Right atrium auricular region (tissue), 2 donors: Measurements from ENCODE around the gene VSTM4. TPM values are rescaled to one million over a fixed set of nuclear protein-coding genes. Genes with fewer than 3 reads are reported as not detected.
A peak's percentile ranks its signal among the peaks of the same experiment; 100 is the strongest.

Experiments used
- DNase-seq: peaks from one replicate; pipeline ENCODE4 v3.0.0-alpha.2; 2019; ENCODE audit warnings: low spot score
- H3K27ac ChIP-seq, 2 donors: fragments of 200-600 bp; sonication (generic); 1 replicate in 1 of 2; 2 replicates in 1 of 2; pipeline ENCODE4 v1.5.1; 2016 to 2019
- H3K27me3 ChIP-seq, 2 donors: fragments of 200-600 bp; sonication (generic); one replicate each; pipeline versions ENCODE4 v1.5.1 to v1.6.0; 2017 to 2019
- H3K36me3 ChIP-seq: fragments of 200-600 bp; sonication (generic); one replicate; pipeline ENCODE4 v1.5.1; 2016
- H3K4me1 ChIP-seq, 2 donors: fragments of 200-600 bp; sonication (generic); one replicate each; pipeline versions ENCODE4 v1.5.1 to v1.6.0; 2017 to 2019
- H3K4me3 ChIP-seq, 2 donors: fragments of 200-600 bp; sonication (generic); 1 replicate in 1 of 2; 2 replicates in 1 of 2; pipeline ENCODE4 v1.5.1; 2017 to 2019; ENCODE audit warnings: mild to moderate bottlenecking in 1 of 2, moderate library complexity in 1 of 2
- H3K9me3 ChIP-seq, 2 donors: fragments of 200-600 bp; sonication (generic); one replicate each; pipeline ENCODE4 v1.5.1; 2019
- CTCF ChIP-seq, 2 donors: fragments of 200-600 bp; sonication (generic); IDR thresholded peaks; one replicate each; pipeline ENCODE4 v1.5.1; 2019; ENCODE audit warnings: antibody characterized with exemption in 2 of 2
- total RNA-seq, 2 donors: library from RNA; depleted of rRNA; stranded (reverse); fragments of >200 nt; gene quantifications; one replicate each; pipeline ENCODE4 v1.1.0, GENCODE V29; 2016

Gene VSTM4
- total RNA-seq, 2 donors from 2014 or later = 17.6 to 22.7 TPM

- Histone ChIP-seq H3K4me1 (peaks cover 0 to 24% of the 10 kb centered on the region in 2 donors), H3K36me3 (no peaks in the 10 kb centered on the region), H3K27ac (no peak overlapping the region), H3K27me3 (no peaks in the 10 kb centered on the region), H3K9me3 (peaks cover 0 to 3% of the 10 kb centered on the region in 2 donors), H3K4me3 (no peak overlapping the region)
- no peak for DNase-seq
- TF ChIP-seq CTCF (IDR thresholded peaks at IDR 0.05) = no peak
Measured at GRCh38 chr10:49141541-49142332, 26.4 kb upstream of the VSTM4 start.

DNA sequence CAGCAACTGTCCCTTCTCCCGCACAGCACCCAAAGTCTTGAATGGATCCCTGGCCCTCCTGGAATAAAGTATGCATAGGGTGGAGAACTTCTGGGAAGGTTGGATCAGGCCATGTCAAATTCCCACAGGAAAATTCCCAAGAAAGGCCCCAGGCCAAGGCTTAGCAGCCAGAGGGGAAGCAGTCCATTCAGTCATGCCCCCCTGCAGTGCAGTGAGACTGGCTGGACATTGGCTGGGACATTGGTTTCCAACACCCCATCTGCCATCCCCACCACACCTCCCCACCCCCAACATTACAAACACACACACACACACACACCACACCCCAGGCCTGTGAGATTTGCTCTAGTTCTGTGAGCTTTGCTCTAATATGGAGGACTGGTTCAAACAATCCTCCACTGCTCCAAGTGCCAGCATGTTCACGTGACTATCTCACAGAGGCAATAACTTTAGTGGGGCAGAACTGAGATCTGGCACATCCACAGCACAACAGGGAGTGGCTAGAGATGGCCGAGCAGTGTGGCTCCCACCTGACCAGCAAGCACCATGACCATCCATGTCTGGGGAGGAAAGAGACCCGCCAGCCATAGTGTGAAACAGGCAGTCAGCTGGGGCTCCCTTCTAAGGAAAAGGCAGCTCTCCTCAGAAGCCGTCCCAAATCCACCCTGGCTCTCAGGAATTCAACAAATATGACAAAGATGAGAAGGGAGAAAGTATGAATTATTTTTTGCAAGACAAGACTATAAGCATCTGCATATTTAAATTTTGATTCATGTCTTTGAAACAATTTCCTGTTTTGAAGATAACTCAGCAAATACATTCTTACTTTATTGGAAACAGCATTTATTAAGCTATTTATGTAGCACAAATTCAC lies 25.2 kb upstream of the VSTM4 start:
- DNase-seq = no peak
- no peak for TF ChIP-seq CTCF (IDR thresholded peaks at IDR 0.05)
- Histone ChIP-seq H3K27me3 (no peaks in the 10 kb centered on the region), H3K9me3 (no peaks in the 10 kb centered on the region), H3K36me3 (no peaks in the 10 kb centered on the region), H3K4me1 (peaks cover 0 to 28% of the 10 kb centered on the region in 2 donors), H3K27ac (peak overlapping the region; percentile 15 to 70), H3K4me3 (no peak overlapping the region)

DNA sequence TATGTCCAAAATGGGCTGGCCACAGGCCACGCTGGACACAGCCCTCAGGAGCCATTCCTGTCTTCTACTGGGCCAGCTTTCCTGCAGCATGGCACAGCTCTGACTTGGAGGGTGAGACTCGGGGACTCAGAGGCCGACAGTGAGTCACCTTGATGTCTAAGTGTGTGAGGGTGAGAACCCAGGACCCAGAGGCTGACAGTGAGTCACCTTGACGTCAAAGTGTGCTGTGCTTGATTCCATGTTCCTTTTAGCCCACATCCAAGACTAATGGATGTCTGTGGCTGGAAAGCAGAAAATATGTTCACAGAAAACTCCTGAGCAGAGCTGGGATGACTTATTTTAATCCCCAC lies 24.5 kb upstream of the VSTM4 start:
- DNase-seq = no peak
- H3K9me3 ChIP-seq = no peaks in the 10 kb centered on the region
- H3K4me3 ChIP-seq = no peak overlapping the region
- H3K36me3 ChIP-seq = no peaks in the 10 kb centered on the region
- H3K27me3 ChIP-seq = no peaks in the 10 kb centered on the region
- peak overlapping the region; percentile 65 to 70 for H3K27ac ChIP-seq
- no peak for TF ChIP-seq CTCF (IDR thresholded peaks at IDR 0.05)
- peaks cover 0 to 35% of the 10 kb centered on the region in 2 donors for H3K4me1 ChIP-seq

DNA sequence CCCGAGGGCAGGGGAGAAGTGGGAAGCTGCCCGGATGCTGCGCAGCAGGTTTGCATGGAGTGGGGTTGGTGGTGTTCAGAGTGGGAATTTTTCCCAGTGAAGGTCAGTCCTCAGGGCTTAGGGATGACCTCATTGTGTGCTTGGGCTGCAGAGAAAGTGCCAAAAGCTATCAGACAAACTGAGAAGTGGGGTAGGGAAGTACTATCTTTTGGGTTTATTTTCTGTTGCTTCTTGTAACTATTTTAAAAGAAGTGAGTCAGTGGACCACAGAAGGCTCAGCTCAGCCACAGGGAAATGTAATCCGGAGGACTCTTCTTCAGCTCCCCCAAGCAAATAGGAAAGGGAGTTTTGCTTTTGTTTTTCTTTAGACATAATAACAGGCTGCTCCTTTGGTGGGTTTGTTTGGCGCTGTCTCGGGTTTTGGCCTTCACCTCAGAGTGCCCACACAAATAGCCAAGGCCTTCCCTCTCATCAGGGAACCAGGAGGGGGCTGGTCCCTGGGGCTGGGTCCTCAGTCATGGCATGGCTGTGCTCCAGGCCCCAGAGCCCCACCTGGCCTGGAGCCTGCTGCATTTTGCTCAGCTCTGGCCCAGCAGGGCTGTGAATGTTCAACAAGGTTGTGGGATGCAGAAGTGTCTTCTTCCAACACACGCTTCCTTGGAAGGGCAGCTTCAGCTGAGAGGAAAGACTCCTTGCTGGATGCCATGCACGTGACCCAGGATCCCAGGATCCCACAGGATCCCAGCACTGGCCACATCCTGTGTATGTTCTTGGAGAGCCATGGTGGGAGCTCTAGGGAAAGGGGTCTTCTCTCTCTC lies 23.9 kb upstream of the VSTM4 start:
- H3K4me3 ChIP-seq = no peak overlapping the region
- peaks cover 0 to 41% of the 10 kb centered on the region in 2 donors for H3K4me1 ChIP-seq
- DNase-seq = no peak
- H3K9me3 ChIP-seq = no peaks in the 10 kb centered on the region
- no peaks in the 10 kb centered on the region for H3K27me3 ChIP-seq
- no peaks in the 10 kb centered on the region for H3K36me3 ChIP-seq
- no peak for TF ChIP-seq CTCF (IDR thresholded peaks at IDR 0.05)
- peak overlapping the region; percentile 65 to 70 for H3K27ac ChIP-seq

DNA sequence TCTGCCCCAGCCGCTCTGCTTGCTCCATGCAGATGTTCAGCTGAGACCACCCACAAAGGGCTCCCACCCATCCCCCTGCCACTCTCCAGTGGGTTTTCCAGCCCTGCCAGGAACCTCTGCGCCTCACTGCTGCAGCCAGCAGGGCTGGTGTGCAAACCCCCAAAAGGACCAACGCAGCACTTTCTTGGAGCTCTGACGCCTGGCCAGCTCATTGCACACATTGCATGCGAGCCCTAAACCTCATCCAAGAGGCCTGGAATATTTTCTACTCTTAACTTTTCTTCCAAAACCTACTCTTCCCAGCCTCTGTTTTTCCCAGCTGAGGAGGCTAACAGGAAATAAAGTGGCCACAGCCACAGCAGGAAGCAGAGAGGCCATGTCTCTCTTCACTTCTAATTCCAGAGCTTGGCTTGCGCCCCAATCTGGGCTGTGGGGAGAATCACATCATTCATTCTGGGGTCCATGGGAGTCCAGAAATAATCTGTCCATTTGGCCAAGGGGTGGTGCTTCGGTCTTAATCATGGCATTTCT lies 23.1 kb upstream of the VSTM4 start:
- H3K27ac ChIP-seq = peak overlapping the region; percentile 65 to 70
- no peak for TF ChIP-seq CTCF (IDR thresholded peaks at IDR 0.05)
- DNase-seq = no peak
- no peaks in the 10 kb centered on the region for H3K9me3 ChIP-seq
- H3K27me3 ChIP-seq = no peaks in the 10 kb centered on the region
- H3K4me3 ChIP-seq = no peak overlapping the region
- H3K36me3 ChIP-seq = no peaks in the 10 kb centered on the region
- H3K4me1 ChIP-seq = peaks cover 0 to 49% of the 10 kb centered on the region in 2 donors
